HCT116 (cell line): ENCODE data around the gene LFNG. TPM values are rescaled to one million over a fixed set of nuclear protein-coding genes. Genes with fewer than 3 reads are reported as not detected.

Source experiments
- ATAC-seq: fragments of 200-7000 bp; cut with Tn5 transposase; 2 replicates; pipeline ENCODE4 v1.9.1; 2020; ENCODE audit warnings: mild to moderate bottlenecking, moderate library complexity
- BruUV-seq: library from RNA; stranded (reverse); fragments of 400-500 nt; replicated peaks from 2 replicates; lab custom pipeline; 2021; lab: Mats Ljungman, UMichigan
- CTCF ChIA-PET: fragments of 300-600 bp; sonication (Branson Sonifier 250); formaldehyde crosslinking; loops from one replicate; lab custom pipeline; 2021; ENCODE audit warnings: antibody characterized with exemption; lab: Charles Lee
- POLR2A ChIA-PET: fragments of 300-600, 350-600 bp; sonication (Branson Sonifier 250); formaldehyde crosslinking; loops from one replicate; lab custom pipeline; 2021; ENCODE audit warnings: antibody characterized with exemption; lab: Charles Lee
- RAD21 ChIA-PET, 2 experiments: fragments of 300-600 bp; sonication (Branson Sonifier 250); formaldehyde crosslinking; loops; one replicate each; lab custom pipeline; 2023; ENCODE audit warnings: low total read pairs in 2 of 2; ENCODE audit not compliant: uncharacterized antibody in 2 of 2, unreplicated experiment in 2 of 2, low non-redundant PET in 1 of 2; lab: Charles Lee
- DNase-seq: peaks from one replicate; pipeline ENCODE4 v3.0.0-alpha.2; 2010; ENCODE audit warnings: low read depth, low spot score
- H2AFZ ChIP-seq: fragments of 200-600 bp; shearing (Covaris generic), sonication (generic); 2 replicates; pipeline ENCODE4 v1.6.1; 2017; ENCODE audit warnings: low read depth, mixed run types, mixed read lengths, antibody characterized with exemption, low read length; ENCODE audit not compliant: poor library complexity, severe bottlenecking
- H3K27ac ChIP-seq: 2 replicates; pipeline ENCODE4 v1.5.1; 2012; ENCODE audit warnings: low read depth, low read length
- H3K27me3 ChIP-seq: fragments of 200-600 bp; sonication (generic); 2 replicates; pipeline ENCODE4 v1.6.1; 2016; ENCODE audit warnings: mixed run types, low read length, mixed read lengths; ENCODE audit not compliant: insufficient read depth
- H3K36me3 ChIP-seq, 2 experiments: fragments of 200-500 bp in 1 of 2; fragments of 200-600 bp in 1 of 2; sonication (Bioruptor generic) in 1 of 2; sonication (generic) in 1 of 2; 2 replicates each; pipeline versions ENCODE4 v1.5.1 to v1.6.1; 2014 to 2016; ENCODE audit warnings: low read length in 2 of 2, inconsistent platforms in 1 of 2, mixed read lengths in 1 of 2, mixed run types in 1 of 2; ENCODE audit not compliant: insufficient read depth in 2 of 2, control insufficient read depth in 1 of 2
- H3K4me1 ChIP-seq, 2 experiments: fragments of 200-600 bp in 1 of 2; sonication (generic) in 1 of 2; 2 replicates each; pipeline versions ENCODE4 v1.5.1 to v1.6.1; 2012 to 2017; ENCODE audit warnings: low read length in 2 of 2, inconsistent platforms in 1 of 2, mild to moderate bottlenecking in 1 of 2, mixed read lengths in 1 of 2, mixed run types in 1 of 2, moderate library complexity in 1 of 2; ENCODE audit not compliant: insufficient read depth in 2 of 2, control insufficient read depth in 1 of 2
- H3K4me2 ChIP-seq: fragments of 200-600 bp; sonication (generic); 2 replicates; pipeline ENCODE4 v1.6.1; 2017; ENCODE audit warnings: mixed run types, low read length, mixed read lengths
- H3K4me3 ChIP-seq, 2 experiments: fragments of 200-600 bp in 1 of 2; sonication (generic) in 1 of 2; replicated peaks in 1 of 2; 2 replicates each; pipeline ENCODE4 v1.5.1; 2011 to 2016; ENCODE audit warnings: low read length in 2 of 2, control low read depth in 1 of 2, low read depth in 1 of 2, mild to moderate bottlenecking in 1 of 2, mixed read lengths in 1 of 2, mixed run types in 1 of 2
- H3K79me2 ChIP-seq: fragments of 200-600 bp; sonication (generic); 2 replicates; pipeline ENCODE4 v1.6.1; 2017; ENCODE audit warnings: mild to moderate bottlenecking, mixed run types, low read length, moderate library complexity, mixed read lengths; ENCODE audit not compliant: insufficient read depth
- H3K9ac ChIP-seq: fragments of 200-600 bp; sonication (generic); 2 replicates; pipeline ENCODE4 v1.6.1; 2016; ENCODE audit warnings: low read length, mixed read lengths
- H3K9me2 ChIP-seq: fragments of 200-600 bp; sonication (generic), shearing (Covaris generic); 2 replicates; pipeline ENCODE4 v1.6.1; 2017; ENCODE audit warnings: mixed run types, mild to moderate bottlenecking, moderate library complexity; ENCODE audit not compliant: insufficient read depth
- H3K9me3 ChIP-seq, 2 experiments: fragments of 200-500 bp in 1 of 2; fragments of 200-600 bp in 1 of 2; sonication (Bioruptor generic) in 1 of 2; sonication (generic) in 1 of 2; 2 replicates each; pipeline ENCODE4 v1.6.1; 2014 to 2017; ENCODE audit warnings: low read length in 2 of 2, mixed read lengths in 2 of 2, inconsistent platforms in 1 of 2, low read depth in 1 of 2, mild to moderate bottlenecking in 1 of 2, mixed run types in 1 of 2, moderate library complexity in 1 of 2; ENCODE audit not compliant: control insufficient read depth in 1 of 2, insufficient read depth in 1 of 2
- H4K20me1 ChIP-seq: fragments of 200-600 bp; sonication (generic), shearing (Covaris generic); 2 replicates; pipeline ENCODE4 v1.6.1; 2017; ENCODE audit warnings: mixed run types, mild to moderate bottlenecking, moderate library complexity; ENCODE audit not compliant: insufficient read depth
- CBX3 ChIP-seq: IDR thresholded peaks from 2 replicates; pipeline ENCODE4 v1.6.1; 2012; ENCODE audit warnings: low read depth
- CEBPB ChIP-seq: IDR thresholded peaks from 2 replicates; pipeline ENCODE4 v1.6.1; 2012; ENCODE audit warnings: low read depth
- EGR1 ChIP-seq: IDR thresholded peaks from 2 replicates; pipeline ENCODE4 v1.6.1; 2012; ENCODE audit warnings: low read depth
- ELF1 ChIP-seq: IDR thresholded peaks from 2 replicates; pipeline ENCODE4 v1.6.1; 2012; ENCODE audit warnings: low read depth, borderline replicate concordance
- EZH2 ChIP-seq: fragments of 200-600 bp; sonication (generic); IDR thresholded peaks from 2 replicates; pipeline ENCODE4 v1.6.1; 2017; ENCODE audit warnings: antibody characterized with exemption, mixed run types
- EZH2phosphoT487 ChIP-seq: fragments of 200-600 bp; IDR thresholded peaks from 2 replicates; pipeline ENCODE4 v1.6.1; 2018; ENCODE audit warnings: antibody characterized with exemption, borderline replicate concordance
- FOSL1 ChIP-seq: IDR thresholded peaks from 2 replicates; pipeline ENCODE4 v1.6.1; 2012; ENCODE audit warnings: low read depth
- JUND ChIP-seq: IDR thresholded peaks from 2 replicates; pipeline ENCODE4 v1.6.1; 2012
- POLR2A ChIP-seq: IDR thresholded peaks from 2 replicates; pipeline ENCODE4 v1.7.0; 2011; ENCODE audit warnings: borderline replicate concordance; ENCODE audit not compliant: insufficient read depth, insufficient read length; ENCODE audit errors: extremely low read depth
- RAD21 ChIP-seq: IDR thresholded peaks from 2 replicates; pipeline ENCODE4 v1.6.1; 2012; ENCODE audit warnings: low read depth, mild to moderate bottlenecking
- SIN3A ChIP-seq: IDR thresholded peaks from 2 replicates; pipeline ENCODE4 v1.6.1; 2012; ENCODE audit warnings: low read depth
- SP1 ChIP-seq: IDR thresholded peaks from 2 replicates; pipeline ENCODE4 v1.6.1; 2012; ENCODE audit warnings: low read depth
- SRF ChIP-seq: IDR thresholded peaks from 2 replicates; pipeline ENCODE4 v1.6.1; 2012; ENCODE audit warnings: low read depth
- TCF7L2 ChIP-seq: IDR thresholded peaks from 2 replicates; pipeline ENCODE4 v1.7.0; 2011; ENCODE audit warnings: borderline replicate concordance, inconsistent platforms; ENCODE audit not compliant: insufficient read depth, insufficient read length; ENCODE audit errors: extremely low read depth
- YY1 ChIP-seq: IDR thresholded peaks from 2 replicates; pipeline ENCODE4 v1.6.1; 2011; ENCODE audit warnings: low read length, low read depth, moderate library complexity, mild to moderate bottlenecking; ENCODE audit not compliant: insufficient replicate concordance; ENCODE audit errors: extremely low read depth
- ZFX ChIP-seq: fragments of 450-650 bp; IDR thresholded peaks from 2 replicates; pipeline ENCODE4 v1.6.1; 2017
- ZNF274 ChIP-seq: fragments of 200-500 bp; sonication (Bioruptor generic); IDR thresholded peaks from 2 replicates; pipeline ENCODE4 v1.6.1; 2014; ENCODE audit warnings: mild to moderate bottlenecking, low read depth, low read length, inconsistent platforms
- intact Hi-C: fragments of 100-400 bp; cut with micrococcal nuclease; formaldehyde crosslinking; loops from 2 replicates; pipeline ENCODE4 v1.10.0; 2022
- total RNA-seq: library from RNA; stranded (reverse); gene quantifications from one replicate; pipeline ENCODE4 v1.2.1, GENCODE V29; 2021; ENCODE audit not compliant: unreplicated experiment
- TF ChIP-seq, protein P1 (sequence below): IDR thresholded peaks from 2 replicates; pipeline ENCODE4 v1.6.1; 2011; ENCODE audit warnings: mild to moderate bottlenecking, low read length, moderate library complexity; ENCODE audit not compliant: insufficient replicate concordance; ENCODE audit errors: extremely low read depth
- TF ChIP-seq, protein P2 (sequence below): IDR thresholded peaks from 2 replicates; pipeline ENCODE4 v1.6.1; 2012; ENCODE audit warnings: low read depth
- TF ChIP-seq, protein P3 (sequence below), 3 experiments: fragments of 200-600 bp in 1 of 3; sonication (generic) in 1 of 3; IDR thresholded peaks in 2 of 3; conservative IDR thresholded peaks in 1 of 3; 2 replicates each; pipeline ENCODE4 v1.5.1; 2012 to 2017; ENCODE audit warnings: low read depth in 2 of 3, low read length in 2 of 3, antibody characterized with exemption in 1 of 3, borderline replicate concordance in 1 of 3, control low read depth in 1 of 3, mild to moderate bottlenecking in 1 of 3, mixed read lengths in 1 of 3, mixed run types in 1 of 3, moderate library complexity in 1 of 3; ENCODE audit not compliant: insufficient read depth in 1 of 3

LFNG gene
- total RNA-seq, 1 experiment from 2014 or later = 14.3 TPM

DNA sequence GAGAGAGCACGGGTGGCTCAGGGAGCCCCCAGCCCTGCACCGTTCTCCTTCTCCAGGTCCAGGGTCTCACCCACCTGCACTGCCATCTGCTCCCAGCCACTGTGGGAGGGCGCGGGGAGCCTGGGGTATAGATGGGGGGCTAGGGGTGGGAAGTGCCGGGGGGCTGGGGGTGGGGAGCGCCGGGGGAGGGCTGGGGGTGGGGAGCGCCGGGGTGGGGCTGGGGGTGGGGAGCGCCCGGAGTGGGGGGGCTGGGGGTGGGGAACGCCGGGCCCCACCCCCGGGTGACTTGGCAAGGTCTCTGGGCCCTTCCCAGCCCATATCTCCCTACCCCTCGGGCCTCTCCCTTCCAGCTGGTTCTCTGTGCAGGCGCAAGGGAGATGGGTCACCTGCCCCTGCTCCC lies 43.3 kb upstream of the LFNG start, which contains the start of gene GRIFIN:
GRIFIN (minus strand) TSS at position 101 of the 400 bp plus-strand sequence; CDS start at position 86, 15 bp downstream.
- Histone ChIP-seq H3K9ac (no peak within 1 kb of the TSS), H3K4me3 (no peak within 1 kb of the TSS), H4K20me1 (no peaks in the 10 kb centered on the region), H3K9me2 (no peaks in the 10 kb centered on the region), H3K27me3 (no peaks in the 10 kb centered on the region), H2AFZ (no peak within 1 kb of the TSS), H3K27ac (no peak within 1 kb of the TSS), H3K36me3 (no peaks in the 10 kb centered on the region), H3K4me2 (no peak within 1 kb of the TSS), H3K4me1 (peaks cover 9 to 15% of the 10 kb centered on the region in 2 experiments; a peak in 2 of 4 replicates), H3K79me2 (no peaks in the 10 kb centered on the region), H3K9me3 (no peaks in the 10 kb centered on the region)
- TF ChIP-seq CEBPB (no peak), ZFX (no peak), ZNF274 (no peak), ELF1 (no peak), EZH2phosphoT487 (no peak), FOSL1 (no peak), SIN3A (no peak), POLR2A (no peak), JUND (no peak), EZH2 (no peak), CBX3 (no peak), TCF7L2 (no peak), EGR1 (no peak), YY1 (no peak), SRF (no peak), SP1 (no peak), RAD21 (no peak)
- TF ChIP-seq, protein P1, sequence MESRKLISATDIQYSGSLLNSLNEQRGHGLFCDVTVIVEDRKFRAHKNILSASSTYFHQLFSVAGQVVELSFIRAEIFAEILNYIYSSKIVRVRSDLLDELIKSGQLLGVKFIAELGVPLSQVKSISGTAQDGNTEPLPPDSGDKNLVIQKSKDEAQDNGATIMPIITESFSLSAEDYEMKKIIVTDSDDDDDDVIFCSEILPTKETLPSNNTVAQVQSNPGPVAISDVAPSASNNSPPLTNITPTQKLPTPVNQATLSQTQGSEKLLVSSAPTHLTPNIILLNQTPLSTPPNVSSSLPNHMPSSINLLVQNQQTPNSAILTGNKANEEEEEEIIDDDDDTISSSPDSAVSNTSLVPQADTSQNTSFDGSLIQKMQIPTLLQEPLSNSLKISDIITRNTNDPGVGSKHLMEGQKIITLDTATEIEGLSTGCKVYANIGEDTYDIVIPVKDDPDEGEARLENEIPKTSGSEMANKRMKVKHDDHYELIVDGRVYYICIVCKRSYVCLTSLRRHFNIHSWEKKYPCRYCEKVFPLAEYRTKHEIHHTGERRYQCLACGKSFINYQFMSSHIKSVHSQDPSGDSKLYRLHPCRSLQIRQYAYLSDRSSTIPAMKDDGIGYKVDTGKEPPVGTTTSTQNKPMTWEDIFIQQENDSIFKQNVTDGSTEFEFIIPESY = no peak
- TF ChIP-seq, protein P2, sequence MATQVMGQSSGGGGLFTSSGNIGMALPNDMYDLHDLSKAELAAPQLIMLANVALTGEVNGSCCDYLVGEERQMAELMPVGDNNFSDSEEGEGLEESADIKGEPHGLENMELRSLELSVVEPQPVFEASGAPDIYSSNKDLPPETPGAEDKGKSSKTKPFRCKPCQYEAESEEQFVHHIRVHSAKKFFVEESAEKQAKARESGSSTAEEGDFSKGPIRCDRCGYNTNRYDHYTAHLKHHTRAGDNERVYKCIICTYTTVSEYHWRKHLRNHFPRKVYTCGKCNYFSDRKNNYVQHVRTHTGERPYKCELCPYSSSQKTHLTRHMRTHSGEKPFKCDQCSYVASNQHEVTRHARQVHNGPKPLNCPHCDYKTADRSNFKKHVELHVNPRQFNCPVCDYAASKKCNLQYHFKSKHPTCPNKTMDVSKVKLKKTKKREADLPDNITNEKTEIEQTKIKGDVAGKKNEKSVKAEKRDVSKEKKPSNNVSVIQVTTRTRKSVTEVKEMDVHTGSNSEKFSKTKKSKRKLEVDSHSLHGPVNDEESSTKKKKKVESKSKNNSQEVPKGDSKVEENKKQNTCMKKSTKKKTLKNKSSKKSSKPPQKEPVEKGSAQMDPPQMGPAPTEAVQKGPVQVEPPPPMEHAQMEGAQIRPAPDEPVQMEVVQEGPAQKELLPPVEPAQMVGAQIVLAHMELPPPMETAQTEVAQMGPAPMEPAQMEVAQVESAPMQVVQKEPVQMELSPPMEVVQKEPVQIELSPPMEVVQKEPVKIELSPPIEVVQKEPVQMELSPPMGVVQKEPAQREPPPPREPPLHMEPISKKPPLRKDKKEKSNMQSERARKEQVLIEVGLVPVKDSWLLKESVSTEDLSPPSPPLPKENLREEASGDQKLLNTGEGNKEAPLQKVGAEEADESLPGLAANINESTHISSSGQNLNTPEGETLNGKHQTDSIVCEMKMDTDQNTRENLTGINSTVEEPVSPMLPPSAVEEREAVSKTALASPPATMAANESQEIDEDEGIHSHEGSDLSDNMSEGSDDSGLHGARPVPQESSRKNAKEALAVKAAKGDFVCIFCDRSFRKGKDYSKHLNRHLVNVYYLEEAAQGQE = no peak
- TF ChIP-seq, protein P3, sequence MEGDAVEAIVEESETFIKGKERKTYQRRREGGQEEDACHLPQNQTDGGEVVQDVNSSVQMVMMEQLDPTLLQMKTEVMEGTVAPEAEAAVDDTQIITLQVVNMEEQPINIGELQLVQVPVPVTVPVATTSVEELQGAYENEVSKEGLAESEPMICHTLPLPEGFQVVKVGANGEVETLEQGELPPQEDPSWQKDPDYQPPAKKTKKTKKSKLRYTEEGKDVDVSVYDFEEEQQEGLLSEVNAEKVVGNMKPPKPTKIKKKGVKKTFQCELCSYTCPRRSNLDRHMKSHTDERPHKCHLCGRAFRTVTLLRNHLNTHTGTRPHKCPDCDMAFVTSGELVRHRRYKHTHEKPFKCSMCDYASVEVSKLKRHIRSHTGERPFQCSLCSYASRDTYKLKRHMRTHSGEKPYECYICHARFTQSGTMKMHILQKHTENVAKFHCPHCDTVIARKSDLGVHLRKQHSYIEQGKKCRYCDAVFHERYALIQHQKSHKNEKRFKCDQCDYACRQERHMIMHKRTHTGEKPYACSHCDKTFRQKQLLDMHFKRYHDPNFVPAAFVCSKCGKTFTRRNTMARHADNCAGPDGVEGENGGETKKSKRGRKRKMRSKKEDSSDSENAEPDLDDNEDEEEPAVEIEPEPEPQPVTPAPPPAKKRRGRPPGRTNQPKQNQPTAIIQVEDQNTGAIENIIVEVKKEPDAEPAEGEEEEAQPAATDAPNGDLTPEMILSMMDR (IDR thresholded peaks at IDR 0.05 in 2 of 3, conservative IDR thresholded peaks at IDR 0.05 in 1 of 3; ENCODE audit: borderline replicate concordance in 1 of 3, insufficient read depth in 1 of 3, low read depth in 2 of 3, low read length in 2 of 3) = no peak
- no TSS peak for BruUV-seq
- ChIA-PET CTCF (no interaction called here), RAD21 (no interaction called here), POLR2A (no interaction called here)
- no peak for ATAC-seq
- intact Hi-C loops = no loop called here
- no peak for DNase-seq
